Fibroblast of skin of left biceps (primary cell): ENCODE results near the gene ZNF680.
"Not testable (repeated sequence)": the region's sequence is repeated elsewhere in the genome, so short reads cannot be mapped to it uniquely, and the experiment has no call there.

Experiments
- DNase-seq, 2 experiments: peaks; one replicate each; pipeline ENCODE4 v3.0.0-alpha.2; 2013; ENCODE audit warnings: low read depth in 2 of 2

The ZNF680 gene

GRCh38 chr7:64555046-64555445 lies 7.8 kb downstream of the ZNF680 start:
- no peak for DNase-seq

GRCh38 chr7:64554188-64554587 lies 8.7 kb downstream of the ZNF680 start:
- not testable (repeated sequence) for DNase-seq

DNA sequence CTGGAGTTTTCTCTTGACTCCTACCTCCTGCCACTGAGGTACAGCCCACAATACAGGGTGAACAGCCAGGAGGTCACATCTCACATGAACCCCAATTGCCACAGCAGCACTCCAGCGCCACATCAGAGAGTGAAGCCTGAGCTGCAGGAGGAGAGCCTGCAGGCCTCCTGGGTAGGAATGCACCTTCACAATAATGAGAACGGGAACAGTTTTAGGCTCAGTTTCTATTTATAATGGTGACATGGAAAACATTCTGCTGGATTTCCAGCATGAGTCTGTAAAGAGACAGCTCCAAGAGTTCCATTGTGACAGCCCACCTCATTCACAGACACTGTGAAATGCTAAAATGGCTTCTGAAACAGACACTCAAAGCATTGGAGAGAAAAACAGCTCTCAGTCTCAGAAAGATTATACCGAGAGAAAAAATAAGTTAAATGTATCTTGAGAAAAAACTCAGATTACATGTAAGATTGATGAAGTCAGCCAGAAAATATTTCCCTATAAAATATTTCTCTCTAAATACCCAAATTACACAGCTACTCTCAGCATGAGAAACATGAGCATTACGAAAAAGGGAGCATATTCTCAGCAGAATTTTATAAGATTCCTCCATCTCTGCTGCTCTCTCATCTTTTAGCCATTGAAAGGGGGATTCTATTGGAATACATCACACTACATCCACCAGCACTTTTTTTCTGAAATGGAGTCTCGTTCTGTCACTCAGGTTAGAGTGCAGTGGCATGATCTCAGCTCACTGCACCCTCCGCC lies 11.3 kb downstream of the ZNF680 start:
- no peak for DNase-seq

DNA sequence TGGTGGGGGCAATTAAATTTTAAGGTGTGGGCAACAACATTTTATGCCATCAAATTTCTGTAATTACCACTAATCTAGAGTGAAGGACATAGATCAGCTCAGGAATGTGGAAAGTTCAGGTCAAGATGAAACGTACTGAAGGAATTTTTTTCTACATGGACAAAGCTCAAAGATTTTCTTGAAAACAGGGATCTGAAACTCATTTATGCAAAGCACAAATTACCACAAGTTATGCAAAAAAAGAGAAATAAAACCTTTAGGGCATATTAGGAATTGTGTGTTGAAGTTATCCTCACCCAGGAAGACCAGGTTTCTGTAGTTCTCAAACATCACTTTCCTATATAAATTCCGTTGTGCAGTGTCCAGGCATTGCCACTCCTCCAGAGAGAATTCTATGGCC lies 18.9 kb downstream of the ZNF680 start:
- DNase-seq = no peak

DNA sequence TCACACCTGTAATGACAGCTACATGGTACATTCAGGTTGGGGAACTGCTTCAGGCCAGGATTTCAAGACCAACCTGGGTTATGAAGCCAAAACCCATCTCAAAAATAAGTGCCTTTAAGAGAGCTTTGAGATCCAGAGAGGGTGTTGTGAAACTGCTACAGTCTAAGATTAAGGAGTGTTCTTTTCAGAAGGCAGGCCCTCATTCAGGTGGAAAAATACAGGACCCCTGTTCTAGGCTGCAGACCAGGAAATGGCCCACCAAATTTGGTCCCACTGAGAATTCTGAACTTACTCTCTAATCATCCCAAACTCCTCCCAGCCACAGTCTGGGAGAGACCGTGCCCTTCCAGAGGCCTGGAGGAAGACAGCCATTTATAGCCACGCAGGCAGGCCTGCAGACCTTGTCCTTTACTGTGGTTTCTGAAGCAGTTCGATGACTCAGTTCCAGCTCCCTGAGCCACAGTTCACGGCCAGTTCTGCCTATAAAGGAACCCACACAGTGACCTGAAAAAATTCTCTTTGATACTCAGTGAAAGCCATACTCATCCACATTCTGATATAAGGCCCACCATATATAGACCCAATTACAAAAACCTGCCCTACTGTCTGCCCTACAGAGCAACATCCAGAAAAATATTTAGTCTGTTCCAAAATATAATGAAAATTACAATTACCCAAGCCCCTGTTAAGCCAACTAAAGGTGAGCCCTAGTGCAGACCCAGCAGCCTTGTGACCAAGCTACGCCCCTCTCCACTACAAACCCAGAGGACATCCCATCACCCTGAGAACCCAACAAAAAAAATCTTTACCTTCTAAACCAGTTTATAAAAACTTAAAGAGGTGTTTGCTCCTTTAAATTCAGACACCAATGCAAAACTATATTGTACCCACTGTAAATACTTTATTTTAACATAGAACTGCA lies 21.2 kb downstream of the ZNF680 start:
- no peak for DNase-seq

- DNase-seq = no peak
These were observed 29.1 kb downstream of the ZNF680 start for GRCh38 chr7:64533756-64534155.

GRCh38 chr7:64528770-64529169 lies 34.1 kb downstream of the ZNF680 start:
- no peak for DNase-seq

DNA sequence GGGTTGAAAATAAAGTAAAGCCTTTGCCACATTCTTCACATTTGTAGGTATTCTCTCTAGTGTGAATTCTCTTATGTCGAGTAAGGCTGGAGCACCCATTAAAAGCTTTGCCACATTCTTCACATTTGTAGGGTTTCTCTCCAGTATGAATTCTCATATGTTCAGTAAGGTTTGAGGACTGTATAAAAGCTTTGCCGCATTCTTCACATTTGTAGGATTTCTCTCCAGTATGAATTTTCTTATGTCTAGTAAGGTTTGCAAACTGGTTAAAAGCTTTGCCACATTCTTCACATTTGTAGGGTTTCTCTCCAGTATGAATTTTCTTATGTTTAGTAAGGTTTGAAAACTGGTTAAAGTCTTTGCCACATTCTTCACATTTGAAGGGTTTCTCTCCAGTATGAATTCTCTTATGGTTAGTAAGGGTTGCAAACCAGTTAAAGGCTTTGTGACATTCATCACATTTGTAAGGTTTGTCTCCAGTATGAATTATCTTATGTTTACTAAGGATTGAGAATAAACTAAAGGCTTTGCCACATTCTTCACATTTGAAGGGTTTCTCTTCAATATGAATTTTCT lies 41.4 kb downstream of the ZNF680 start:
- DNase-seq = no peak

GRCh38 chr7:64516451-64516850 lies 46.4 kb downstream of the ZNF680 start:
- no peak for DNase-seq

- no peak for DNase-seq
These were observed 47.1 kb downstream of the ZNF680 start for GRCh38 chr7:64515781-64516180.

GRCh38 chr7:64515330-64515729 lies 47.5 kb downstream of the ZNF680 start:
- DNase-seq = no peak

DNA sequence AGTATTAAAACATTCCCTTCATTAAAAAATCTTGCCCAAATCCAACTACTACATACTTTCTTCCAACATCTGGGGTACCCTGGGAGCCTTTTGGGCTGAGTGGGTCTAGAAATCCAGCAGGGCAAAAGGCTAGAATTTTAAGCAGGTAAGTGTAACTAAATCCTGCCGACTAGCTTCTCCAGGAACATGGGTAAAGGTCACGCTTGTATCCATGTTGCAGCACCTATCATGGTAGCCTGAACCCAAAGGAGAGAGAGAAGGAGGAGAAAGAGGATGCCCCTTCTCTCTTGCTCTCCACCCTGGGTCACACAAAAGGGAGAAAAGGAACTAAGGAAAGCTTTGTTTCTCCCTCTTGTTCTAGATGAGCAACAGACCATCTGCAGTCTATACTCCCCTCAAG lies 53.3 kb downstream of the ZNF680 start:
- DNase-seq = no peak

DNA sequence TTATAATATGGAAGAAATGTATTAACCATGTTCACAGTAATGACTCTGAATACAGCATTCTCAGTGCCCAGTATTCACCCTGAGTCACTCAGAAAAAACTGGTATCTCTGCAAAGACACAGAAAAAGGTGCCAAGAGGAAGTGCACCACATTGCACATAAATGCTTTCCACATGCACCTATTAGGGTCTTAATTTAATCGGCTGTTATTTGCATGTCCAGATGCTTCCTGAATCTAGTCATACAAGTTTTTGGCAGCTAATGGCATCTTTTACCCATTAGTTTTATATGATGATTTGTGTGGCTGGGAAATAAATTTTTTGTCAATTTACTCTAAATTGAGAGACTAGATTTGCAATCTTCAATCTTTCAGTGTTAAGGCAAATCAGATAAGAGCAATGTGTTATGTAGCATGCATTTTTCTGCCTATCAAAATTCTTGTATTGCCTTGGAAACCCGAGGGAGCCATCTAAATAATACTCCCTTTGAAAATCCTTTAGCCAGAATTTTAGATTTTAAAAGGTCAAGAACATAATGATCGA lies 58.2 kb downstream of the ZNF680 start:
- DNase-seq = no peak

GRCh38 chr7:64498270-64498669 lies 64.6 kb downstream of the ZNF680 start:
- DNase-seq = no peak

DNA sequence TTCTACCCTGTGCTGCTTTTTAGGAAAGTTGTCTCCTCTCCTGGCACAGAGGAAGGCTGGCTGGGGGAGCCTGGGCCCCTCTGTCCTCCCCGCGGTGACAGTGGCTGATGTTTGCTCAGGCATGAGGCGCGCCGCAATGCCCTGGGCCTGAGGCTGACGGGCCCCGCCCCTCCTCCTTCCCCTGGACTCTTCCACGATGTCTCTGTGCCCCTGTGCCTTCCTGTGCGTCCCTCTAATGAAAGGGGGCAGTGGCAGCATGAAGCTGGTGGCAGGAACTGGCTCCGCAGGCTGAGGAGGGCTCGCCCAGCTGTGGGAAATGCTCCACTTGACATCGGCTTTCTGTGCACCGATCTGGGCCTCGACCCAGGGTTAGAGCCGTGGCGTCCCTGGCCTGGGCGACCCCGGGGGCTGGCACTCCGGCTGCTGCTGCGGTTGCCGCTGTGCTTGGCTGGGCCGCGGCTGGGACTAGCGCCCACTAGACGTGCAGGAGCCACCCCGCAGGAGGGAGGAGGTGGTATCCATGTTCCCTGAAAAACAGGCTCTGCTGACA lies 67.9 kb downstream of the ZNF680 start:
- no peak for DNase-seq

DNA sequence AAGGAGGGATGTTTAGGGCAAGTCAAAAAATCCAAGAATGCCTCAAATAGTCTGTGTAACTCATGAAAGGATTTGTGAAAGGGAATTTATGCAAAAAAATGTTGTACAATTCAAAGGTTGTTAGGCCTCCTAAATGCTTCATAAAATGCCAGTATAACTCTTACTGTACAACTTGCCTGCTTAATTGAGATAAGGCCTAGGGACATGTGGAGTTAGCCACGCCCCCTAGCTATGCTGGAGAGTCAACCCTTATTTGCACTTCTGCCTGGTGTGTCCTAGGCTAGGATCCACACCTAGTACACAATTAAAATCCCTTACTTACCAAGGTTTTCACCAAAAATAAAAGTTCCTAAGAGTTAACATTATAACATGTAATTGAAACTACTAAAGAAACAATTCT lies 77.2 kb downstream of the ZNF680 start:
- DNase-seq = no peak
